Neural progenitor cell (in vitro differentiated cells): ENCODE measurements around the gene INCENP. TPM values are rescaled to one million over a fixed set of nuclear protein-coding genes. Genes with fewer than 3 reads are reported as not detected.

ENCODE experiments used
- DNase-seq: peaks from one replicate; pipeline ENCODE4 v3.0.0-alpha.2; 2016; ENCODE audit warnings: low spot score
- H2AFZ ChIP-seq: fragments of 200-600 bp; sonication (generic); replicated peaks from 2 replicates; pipeline ENCODE4 v1.6.1; 2016; ENCODE audit warnings: antibody characterized with exemption
- H3F3A ChIP-seq: fragments of 200-600 bp; sonication (generic); 2 replicates; pipeline ENCODE4 v1.6.1; 2016; ENCODE audit warnings: antibody characterized with exemption, low read depth
- H3K27ac ChIP-seq: fragments of 200-600 bp; sonication (generic); 2 replicates; pipeline ENCODE4 v1.5.1; 2016; ENCODE audit warnings: mild to moderate bottlenecking
- H3K27me3 ChIP-seq: fragments of 200-600 bp; sonication (generic); 2 replicates; pipeline ENCODE4 v1.6.1; 2016; ENCODE audit warnings: mild to moderate bottlenecking, moderate library complexity
- H3K36me3 ChIP-seq: fragments of 200-600 bp; sonication (generic); 2 replicates; pipeline ENCODE4 v1.5.1; 2016
- H3K4me1 ChIP-seq: fragments of 200-600 bp; sonication (generic); 2 replicates; pipeline ENCODE4 v1.6.1; 2016; ENCODE audit warnings: mixed run types
- H3K4me2 ChIP-seq: fragments of 200-600 bp; sonication (generic); 2 replicates; pipeline ENCODE4 v1.6.1; 2016
- H3K4me3 ChIP-seq: fragments of 200-600 bp; sonication (generic); 2 replicates; pipeline ENCODE4 v1.5.1; 2016
- H3K79me2 ChIP-seq: fragments of 200-600 bp; sonication (generic); 2 replicates; pipeline ENCODE4 v1.6.1; 2016; ENCODE audit warnings: low read depth
- H3K9ac ChIP-seq: fragments of 200-600 bp; sonication (generic); 2 replicates; pipeline ENCODE4 v1.6.1; 2016
- H3K9me3 ChIP-seq: fragments of 200-600 bp; sonication (generic); 2 replicates; pipeline ENCODE4 v1.5.1; 2016; ENCODE audit warnings: low read depth
- H4K20me1 ChIP-seq: fragments of 200-600 bp; sonication (generic); 2 replicates; pipeline ENCODE4 v1.6.1; 2016; ENCODE audit warnings: low read depth
- H3K27ac Mint-ChIP-seq: 3 replicates; pipeline ENCODE4 v1.8.0; 2021; ENCODE audit warnings: mixed read lengths
- H3K27me3 Mint-ChIP-seq: 2 replicates; pipeline ENCODE4 v1.8.0; 2022; ENCODE audit warnings: low read depth, mild to moderate bottlenecking, inconsistent platforms, moderate library complexity, mixed read lengths; ENCODE audit not compliant: insufficient read depth
- H3K36me3 Mint-ChIP-seq: 3 replicates; pipeline ENCODE4 v1.8.0; 2021; ENCODE audit warnings: mixed read lengths
- H3K4me1 Mint-ChIP-seq: 3 replicates; pipeline ENCODE4 v1.8.0; 2021; ENCODE audit warnings: mixed read lengths
- H3K4me3 Mint-ChIP-seq: 3 replicates; pipeline ENCODE4 v1.8.0; 2021; ENCODE audit warnings: mild to moderate bottlenecking, moderate library complexity, mixed read lengths
- H3K9me3 Mint-ChIP-seq: 3 replicates; pipeline ENCODE4 v1.8.0; 2020; ENCODE audit warnings: mixed read lengths
- CTCF ChIP-seq: fragments of 200-600 bp; sonication (generic); IDR thresholded peaks from 2 replicates; pipeline ENCODE4 v1.5.1; 2017; ENCODE audit warnings: antibody characterized with exemption, mild to moderate bottlenecking
- EZH2 ChIP-seq: fragments of 200-600 bp; sonication (generic); IDR thresholded peaks from 2 replicates; pipeline ENCODE4 v1.6.1; 2017; ENCODE audit warnings: antibody characterized with exemption, mild to moderate bottlenecking, moderate library complexity
- EZH2phosphoT487 ChIP-seq: fragments of 200-600 bp; sonication (generic); IDR thresholded peaks from 2 replicates; pipeline ENCODE4 v1.6.1; 2017; ENCODE audit warnings: antibody characterized with exemption
- total RNA-seq: library from RNA; depleted of rRNA; stranded (reverse); fragments of >200 nt; gene quantifications from 2 replicates; pipeline ENCODE4 v1.2.3, GENCODE V29; 2015; ENCODE audit warnings: low replicate concordance

INCENP gene
- total RNA-seq, 1 donor from 2014 or later, result 73.9 TPM

- H3K27ac Mint-ChIP-seq, result no peak overlapping the region
- no peaks in the 10 kb centered on the region for H3K36me3 Mint-ChIP-seq
- TF ChIP-seq EZH2phosphoT487, result no peak
- no peak for TF ChIP-seq EZH2
- TF ChIP-seq CTCF, result no peak
- no peaks in the 10 kb centered on the region for H3K9me3 Mint-ChIP-seq
- H3K9ac ChIP-seq, result no peak overlapping the region
- H3K27me3 Mint-ChIP-seq, result peaks cover 10% of the 10 kb centered on the region
- no peak for DNase-seq
- peaks cover 7% of the 10 kb centered on the region for H3K4me1 Mint-ChIP-seq
- no peak overlapping the region for H3K4me3 ChIP-seq
- no peaks in the 10 kb centered on the region for H4K20me1 ChIP-seq
- H3K27ac ChIP-seq, result no peak overlapping the region
- peaks cover 18% of the 10 kb centered on the region for H3K27me3 ChIP-seq
- no peak overlapping the region for H2AFZ ChIP-seq
- no peaks in the 10 kb centered on the region for H3F3A ChIP-seq
- no peaks in the 10 kb centered on the region for H3K79me2 ChIP-seq
- H3K9me3 ChIP-seq, result no peaks in the 10 kb centered on the region
- H3K36me3 ChIP-seq, result no peaks in the 10 kb centered on the region
- H3K4me2 ChIP-seq, result no peak overlapping the region
- H3K4me3 Mint-ChIP-seq, result no peak overlapping the region
- no peaks in the 10 kb centered on the region for H3K4me1 ChIP-seq
These were observed 45.6 kb downstream of the INCENP start for GRCh38 chr11:62169448-62169847.

- Mint-ChIP-seq H3K27me3 (peaks cover 10% of the 10 kb centered on the region), H3K36me3 (no peaks in the 10 kb centered on the region), H3K4me1 (peaks cover 7% of the 10 kb centered on the region), H3K27ac (no peak overlapping the region), H3K4me3 (no peak overlapping the region), H3K9me3 (no peaks in the 10 kb centered on the region)
- no peaks in the 10 kb centered on the region for H4K20me1 ChIP-seq
- no peaks in the 10 kb centered on the region for H3K9me3 ChIP-seq
- H3K27me3 ChIP-seq, result peaks cover 18% of the 10 kb centered on the region
- H3F3A ChIP-seq, result no peaks in the 10 kb centered on the region
- no peak overlapping the region for H2AFZ ChIP-seq
- H3K79me2 ChIP-seq, result no peaks in the 10 kb centered on the region
- no peak for TF ChIP-seq EZH2
- no peak for TF ChIP-seq EZH2phosphoT487
- TF ChIP-seq CTCF, result no peak
- no peak overlapping the region for H3K27ac ChIP-seq
- no peaks in the 10 kb centered on the region for H3K36me3 ChIP-seq
- H3K4me2 ChIP-seq, result no peak overlapping the region
- no peak overlapping the region for H3K4me3 ChIP-seq
- no peaks in the 10 kb centered on the region for H3K4me1 ChIP-seq
- no peak for DNase-seq
- no peak overlapping the region for H3K9ac ChIP-seq
These were observed 46.1 kb downstream of the INCENP start for GRCh38 chr11:62169935-62170334.

- no peaks in the 10 kb centered on the region for H3K4me1 ChIP-seq
- H3K9ac ChIP-seq, result no peak overlapping the region
- Mint-ChIP-seq H3K4me3 (no peak overlapping the region), H3K9me3 (no peaks in the 10 kb centered on the region), H3K36me3 (no peaks in the 10 kb centered on the region), H3K27ac (no peak overlapping the region), H3K4me1 (peaks cover 7% of the 10 kb centered on the region), H3K27me3 (peaks cover 10% of the 10 kb centered on the region)
- peaks cover 18% of the 10 kb centered on the region for H3K27me3 ChIP-seq
- TF ChIP-seq EZH2phosphoT487, result peak; percentile 32
- TF ChIP-seq CTCF, result peak; percentile 89
- TF ChIP-seq EZH2, result no peak
- no peaks in the 10 kb centered on the region for H3K9me3 ChIP-seq
- no peaks in the 10 kb centered on the region for H3K36me3 ChIP-seq
- DNase-seq, result peak; percentile 95
- no peaks in the 10 kb centered on the region for H3F3A ChIP-seq
- H2AFZ ChIP-seq, result no peak overlapping the region
- no peak overlapping the region for H3K4me3 ChIP-seq
- H4K20me1 ChIP-seq, result no peaks in the 10 kb centered on the region
- no peaks in the 10 kb centered on the region for H3K79me2 ChIP-seq
- no peak overlapping the region for H3K27ac ChIP-seq
- H3K4me2 ChIP-seq, result peak overlapping the region; percentile 52
These were observed 47.5 kb downstream of the INCENP start for GRCh38 chr11:62171261-62171723.
